Neural cell (in vitro differentiated cells): ENCODE measurements around the gene KBTBD12.

Source experiments
- TF ChIP-seq, protein P1 (sequence below): IDR thresholded peaks from 2 replicates; pipeline ENCODE4 v1.6.1; 2012; ENCODE audit warnings: borderline replicate concordance
- TF ChIP-seq, protein P2 (sequence below): fragments of 450-650 bp; IDR thresholded peaks from 2 replicates; pipeline ENCODE4 v1.5.1; 2014; ENCODE audit warnings: antibody characterized with exemption, mild to moderate bottlenecking, moderate library complexity; ENCODE audit not compliant: poor library complexity, severe bottlenecking

DNA sequence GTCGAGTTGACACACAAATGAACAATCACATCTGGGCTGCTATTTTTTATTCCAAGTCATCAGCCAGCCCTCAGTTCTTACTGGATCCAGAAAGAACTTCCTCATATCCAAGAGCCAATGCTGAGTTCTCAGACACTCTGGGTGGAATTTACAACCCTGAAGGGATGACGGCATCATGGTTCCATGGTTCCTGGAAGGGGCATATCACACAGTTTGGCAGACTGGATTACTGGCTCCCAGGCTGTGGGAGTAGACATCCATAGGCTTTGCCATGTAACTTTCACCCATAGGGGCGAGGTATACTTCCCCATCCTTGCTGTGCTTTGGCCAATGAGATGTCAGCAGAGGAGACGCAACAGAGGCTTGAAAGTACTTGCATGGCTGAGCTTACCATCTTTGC, 26.9 kb upstream of the KBTBD12 start:
- TF ChIP-seq, protein P1, sequence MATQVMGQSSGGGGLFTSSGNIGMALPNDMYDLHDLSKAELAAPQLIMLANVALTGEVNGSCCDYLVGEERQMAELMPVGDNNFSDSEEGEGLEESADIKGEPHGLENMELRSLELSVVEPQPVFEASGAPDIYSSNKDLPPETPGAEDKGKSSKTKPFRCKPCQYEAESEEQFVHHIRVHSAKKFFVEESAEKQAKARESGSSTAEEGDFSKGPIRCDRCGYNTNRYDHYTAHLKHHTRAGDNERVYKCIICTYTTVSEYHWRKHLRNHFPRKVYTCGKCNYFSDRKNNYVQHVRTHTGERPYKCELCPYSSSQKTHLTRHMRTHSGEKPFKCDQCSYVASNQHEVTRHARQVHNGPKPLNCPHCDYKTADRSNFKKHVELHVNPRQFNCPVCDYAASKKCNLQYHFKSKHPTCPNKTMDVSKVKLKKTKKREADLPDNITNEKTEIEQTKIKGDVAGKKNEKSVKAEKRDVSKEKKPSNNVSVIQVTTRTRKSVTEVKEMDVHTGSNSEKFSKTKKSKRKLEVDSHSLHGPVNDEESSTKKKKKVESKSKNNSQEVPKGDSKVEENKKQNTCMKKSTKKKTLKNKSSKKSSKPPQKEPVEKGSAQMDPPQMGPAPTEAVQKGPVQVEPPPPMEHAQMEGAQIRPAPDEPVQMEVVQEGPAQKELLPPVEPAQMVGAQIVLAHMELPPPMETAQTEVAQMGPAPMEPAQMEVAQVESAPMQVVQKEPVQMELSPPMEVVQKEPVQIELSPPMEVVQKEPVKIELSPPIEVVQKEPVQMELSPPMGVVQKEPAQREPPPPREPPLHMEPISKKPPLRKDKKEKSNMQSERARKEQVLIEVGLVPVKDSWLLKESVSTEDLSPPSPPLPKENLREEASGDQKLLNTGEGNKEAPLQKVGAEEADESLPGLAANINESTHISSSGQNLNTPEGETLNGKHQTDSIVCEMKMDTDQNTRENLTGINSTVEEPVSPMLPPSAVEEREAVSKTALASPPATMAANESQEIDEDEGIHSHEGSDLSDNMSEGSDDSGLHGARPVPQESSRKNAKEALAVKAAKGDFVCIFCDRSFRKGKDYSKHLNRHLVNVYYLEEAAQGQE: no peak
- TF ChIP-seq, protein P2, sequence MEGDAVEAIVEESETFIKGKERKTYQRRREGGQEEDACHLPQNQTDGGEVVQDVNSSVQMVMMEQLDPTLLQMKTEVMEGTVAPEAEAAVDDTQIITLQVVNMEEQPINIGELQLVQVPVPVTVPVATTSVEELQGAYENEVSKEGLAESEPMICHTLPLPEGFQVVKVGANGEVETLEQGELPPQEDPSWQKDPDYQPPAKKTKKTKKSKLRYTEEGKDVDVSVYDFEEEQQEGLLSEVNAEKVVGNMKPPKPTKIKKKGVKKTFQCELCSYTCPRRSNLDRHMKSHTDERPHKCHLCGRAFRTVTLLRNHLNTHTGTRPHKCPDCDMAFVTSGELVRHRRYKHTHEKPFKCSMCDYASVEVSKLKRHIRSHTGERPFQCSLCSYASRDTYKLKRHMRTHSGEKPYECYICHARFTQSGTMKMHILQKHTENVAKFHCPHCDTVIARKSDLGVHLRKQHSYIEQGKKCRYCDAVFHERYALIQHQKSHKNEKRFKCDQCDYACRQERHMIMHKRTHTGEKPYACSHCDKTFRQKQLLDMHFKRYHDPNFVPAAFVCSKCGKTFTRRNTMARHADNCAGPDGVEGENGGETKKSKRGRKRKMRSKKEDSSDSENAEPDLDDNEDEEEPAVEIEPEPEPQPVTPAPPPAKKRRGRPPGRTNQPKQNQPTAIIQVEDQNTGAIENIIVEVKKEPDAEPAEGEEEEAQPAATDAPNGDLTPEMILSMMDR: no peak
